NCI-H2196 treated with DMSO at 0.1 percent for 48 hours (cell line): Measurements from ENCODE around the gene GNG4.

Source experiments
- DNase-seq: peaks from one replicate; lab custom pipeline; 2025; ENCODE audit not compliant: unreplicated experiment; lab: John Stamatoyannopoulos, UW

Gene GNG4

GRCh38 chr1:235649368-235650163, at the start of gene GNG4:
TSS of gene GNG4 (minus strand) at chr1:235649784. CDS start at chr1:235583838, 65,946 bp downstream.
- peak; percentile 16 for DNase-seq

GRCh38 chr1:235697508-235697907, 47.9 kb upstream of the GNG4 start:
- DNase-seq: no peak

GRCh38 chr1:235689356-235689755, 39.8 kb upstream of the GNG4 start:
- DNase-seq: no peak

- no peak for DNase-seq
Measured at GRCh38 chr1:235688096-235688495, 38.5 kb upstream of the GNG4 start.

GRCh38 chr1:235683653-235684052, 34.1 kb upstream of the GNG4 start:
- no peak for DNase-seq

GRCh38 chr1:235682216-235682615, 32.6 kb upstream of the GNG4 start:
- DNase-seq: no peak

GRCh38 chr1:235679644-235680043, 30.1 kb upstream of the GNG4 start:
- DNase-seq: no peak

GRCh38 chr1:235679005-235679404, 29.4 kb upstream of the GNG4 start:
- DNase-seq: no peak

- DNase-seq: no peak
Measured at GRCh38 chr1:235675152-235675890, 25.7 kb upstream of the GNG4 start.

GRCh38 chr1:235673981-235674380, 24.4 kb upstream of the GNG4 start:
- DNase-seq: no peak

GRCh38 chr1:235671992-235672391, 22.4 kb upstream of the GNG4 start:
- no peak for DNase-seq

GRCh38 chr1:235670157-235670776, 20.7 kb upstream of the GNG4 start:
- DNase-seq: no peak

GRCh38 chr1:235669277-235669676, 19.7 kb upstream of the GNG4 start:
- no peak for DNase-seq

GRCh38 chr1:235663628-235664027, 14.0 kb upstream of the GNG4 start:
- DNase-seq: no peak

- no peak for DNase-seq
Measured at GRCh38 chr1:235661568-235661967, 12.0 kb upstream of the GNG4 start.

- DNase-seq: no peak
Measured at GRCh38 chr1:235659186-235659771, 9.7 kb upstream of the GNG4 start.

- no peak for DNase-seq
Measured at GRCh38 chr1:235657747-235658526, 8.4 kb upstream of the GNG4 start.

- DNase-seq: no peak
Measured at GRCh38 chr1:235657269-235657668, 7.7 kb upstream of the GNG4 start.

GRCh38 chr1:235652364-235652763, 2.8 kb upstream of the GNG4 start:
- no peak for DNase-seq

GRCh38 chr1:235651170-235651806, 1.7 kb upstream of the GNG4 start:
- DNase-seq: no peak
